ENCODE data around the gene SINHCAF. TPM values are rescaled to one million over a fixed set of nuclear protein-coding genes. Genes with fewer than 3 reads are reported as not detected.

Gene SINHCAF
- total and polyA plus RNA-seq, 2 experiments from 2014 or later = 581 to 686 TPM

DNA sequence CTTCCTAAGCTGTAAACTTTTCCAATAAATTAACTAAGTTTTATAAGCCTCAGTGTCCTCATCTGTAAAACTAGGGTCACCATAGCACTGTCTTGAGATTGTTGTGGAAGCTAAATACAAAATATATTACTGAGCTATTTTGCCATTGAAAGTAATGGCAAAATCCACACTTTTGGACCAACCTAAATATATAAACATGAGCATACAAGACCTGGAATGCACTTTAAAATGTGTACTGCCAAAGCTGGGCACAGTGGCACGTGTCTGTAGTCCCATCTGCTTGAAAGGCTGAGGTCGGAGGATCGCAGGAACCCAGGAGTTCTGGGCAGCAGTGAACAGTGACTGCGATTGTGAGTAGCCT lies 29.8 kb upstream of the SINHCAF start:
- Histone ChIP-seq H3K27ac (ENCODE audit: low read depth) (no peak overlapping the region), H3K9me2 (ENCODE audit: insufficient read depth) (0 out of 2 replicates have a peak, but pooled peaks cover 3% of the 10 kb centered on the region), H3K4me1 (ENCODE audit: insufficient read depth) (peaks cover 10% of the 10 kb centered on the region; the same call in 1 of the 2 replicates), H3K79me2 (replicated peaks; ENCODE audit: insufficient read depth) (no peaks in the 10 kb centered on the region), H3K4me2 (no peak overlapping the region), H3K36me3 (ENCODE audit: insufficient read depth) (no peaks in the 10 kb centered on the region), H4K20me1 (replicated peaks; ENCODE audit: insufficient read depth) (no peaks in the 10 kb centered on the region), H3K4me3 (no peak overlapping the region), H3K27me3 (ENCODE audit: insufficient read depth) (no peaks in the 10 kb centered on the region), H2AFZ (no peak overlapping the region), H3F3A (replicated peaks; ENCODE audit: low read depth) (0 out of 2 replicates have a peak, but pooled peaks cover 4% of the 10 kb centered on the region)
- H3K4me3 Mint-ChIP-seq = no peak overlapping the region
- no peak for ATAC-seq
- TF ChIP-seq STAT1 (IDR thresholded peaks at IDR 0.05; ENCODE audit: unreplicated experiment) = no peak
- TF ChIP-seq CREB1 (CRISPR knock-in tag; IDR thresholded peaks at IDR 0.05; ENCODE audit: low read depth) = no peak
- TF ChIP-seq JUNB (IDR thresholded peaks at IDR 0.05; ENCODE audit: unreplicated experiment) = no peak
- TF ChIP-seq, protein P1, sequence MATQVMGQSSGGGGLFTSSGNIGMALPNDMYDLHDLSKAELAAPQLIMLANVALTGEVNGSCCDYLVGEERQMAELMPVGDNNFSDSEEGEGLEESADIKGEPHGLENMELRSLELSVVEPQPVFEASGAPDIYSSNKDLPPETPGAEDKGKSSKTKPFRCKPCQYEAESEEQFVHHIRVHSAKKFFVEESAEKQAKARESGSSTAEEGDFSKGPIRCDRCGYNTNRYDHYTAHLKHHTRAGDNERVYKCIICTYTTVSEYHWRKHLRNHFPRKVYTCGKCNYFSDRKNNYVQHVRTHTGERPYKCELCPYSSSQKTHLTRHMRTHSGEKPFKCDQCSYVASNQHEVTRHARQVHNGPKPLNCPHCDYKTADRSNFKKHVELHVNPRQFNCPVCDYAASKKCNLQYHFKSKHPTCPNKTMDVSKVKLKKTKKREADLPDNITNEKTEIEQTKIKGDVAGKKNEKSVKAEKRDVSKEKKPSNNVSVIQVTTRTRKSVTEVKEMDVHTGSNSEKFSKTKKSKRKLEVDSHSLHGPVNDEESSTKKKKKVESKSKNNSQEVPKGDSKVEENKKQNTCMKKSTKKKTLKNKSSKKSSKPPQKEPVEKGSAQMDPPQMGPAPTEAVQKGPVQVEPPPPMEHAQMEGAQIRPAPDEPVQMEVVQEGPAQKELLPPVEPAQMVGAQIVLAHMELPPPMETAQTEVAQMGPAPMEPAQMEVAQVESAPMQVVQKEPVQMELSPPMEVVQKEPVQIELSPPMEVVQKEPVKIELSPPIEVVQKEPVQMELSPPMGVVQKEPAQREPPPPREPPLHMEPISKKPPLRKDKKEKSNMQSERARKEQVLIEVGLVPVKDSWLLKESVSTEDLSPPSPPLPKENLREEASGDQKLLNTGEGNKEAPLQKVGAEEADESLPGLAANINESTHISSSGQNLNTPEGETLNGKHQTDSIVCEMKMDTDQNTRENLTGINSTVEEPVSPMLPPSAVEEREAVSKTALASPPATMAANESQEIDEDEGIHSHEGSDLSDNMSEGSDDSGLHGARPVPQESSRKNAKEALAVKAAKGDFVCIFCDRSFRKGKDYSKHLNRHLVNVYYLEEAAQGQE (IDR thresholded peaks at IDR 0.05; ENCODE audit: unreplicated experiment) = no peak
- no peak for TF ChIP-seq EZH2 (IDR thresholded peaks at IDR 0.05; ENCODE audit: low read depth, unreplicated experiment)
- TF ChIP-seq NANOG (IDR thresholded peaks at IDR 0.05; ENCODE audit: borderline replicate concordance) = no peak
- no peak for TF ChIP-seq ZNF114 (CRISPR knock-in tag; IDR thresholded peaks at IDR 0.05)
- no peak for TF ChIP-seq EZH2phosphoT487 (IDR thresholded peaks at IDR 0.05; ENCODE audit: unreplicated experiment)
- TF ChIP-seq POLR2AphosphoS5 (IDR thresholded peaks at IDR 0.05; ENCODE audit: low read depth) = no peak
- TF ChIP-seq, protein P2, sequence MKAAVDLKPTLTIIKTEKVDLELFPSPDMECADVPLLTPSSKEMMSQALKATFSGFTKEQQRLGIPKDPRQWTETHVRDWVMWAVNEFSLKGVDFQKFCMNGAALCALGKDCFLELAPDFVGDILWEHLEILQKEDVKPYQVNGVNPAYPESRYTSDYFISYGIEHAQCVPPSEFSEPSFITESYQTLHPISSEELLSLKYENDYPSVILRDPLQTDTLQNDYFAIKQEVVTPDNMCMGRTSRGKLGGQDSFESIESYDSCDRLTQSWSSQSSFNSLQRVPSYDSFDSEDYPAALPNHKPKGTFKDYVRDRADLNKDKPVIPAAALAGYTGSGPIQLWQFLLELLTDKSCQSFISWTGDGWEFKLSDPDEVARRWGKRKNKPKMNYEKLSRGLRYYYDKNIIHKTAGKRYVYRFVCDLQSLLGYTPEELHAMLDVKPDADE (IDR thresholded peaks at IDR 0.05) = no peak
- TF ChIP-seq, protein P3, sequence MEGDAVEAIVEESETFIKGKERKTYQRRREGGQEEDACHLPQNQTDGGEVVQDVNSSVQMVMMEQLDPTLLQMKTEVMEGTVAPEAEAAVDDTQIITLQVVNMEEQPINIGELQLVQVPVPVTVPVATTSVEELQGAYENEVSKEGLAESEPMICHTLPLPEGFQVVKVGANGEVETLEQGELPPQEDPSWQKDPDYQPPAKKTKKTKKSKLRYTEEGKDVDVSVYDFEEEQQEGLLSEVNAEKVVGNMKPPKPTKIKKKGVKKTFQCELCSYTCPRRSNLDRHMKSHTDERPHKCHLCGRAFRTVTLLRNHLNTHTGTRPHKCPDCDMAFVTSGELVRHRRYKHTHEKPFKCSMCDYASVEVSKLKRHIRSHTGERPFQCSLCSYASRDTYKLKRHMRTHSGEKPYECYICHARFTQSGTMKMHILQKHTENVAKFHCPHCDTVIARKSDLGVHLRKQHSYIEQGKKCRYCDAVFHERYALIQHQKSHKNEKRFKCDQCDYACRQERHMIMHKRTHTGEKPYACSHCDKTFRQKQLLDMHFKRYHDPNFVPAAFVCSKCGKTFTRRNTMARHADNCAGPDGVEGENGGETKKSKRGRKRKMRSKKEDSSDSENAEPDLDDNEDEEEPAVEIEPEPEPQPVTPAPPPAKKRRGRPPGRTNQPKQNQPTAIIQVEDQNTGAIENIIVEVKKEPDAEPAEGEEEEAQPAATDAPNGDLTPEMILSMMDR (conservative IDR thresholded peaks at IDR 0.05; ENCODE audit: low read depth in 2 of 2) = no peak
- TF ChIP-seq, protein P4, sequence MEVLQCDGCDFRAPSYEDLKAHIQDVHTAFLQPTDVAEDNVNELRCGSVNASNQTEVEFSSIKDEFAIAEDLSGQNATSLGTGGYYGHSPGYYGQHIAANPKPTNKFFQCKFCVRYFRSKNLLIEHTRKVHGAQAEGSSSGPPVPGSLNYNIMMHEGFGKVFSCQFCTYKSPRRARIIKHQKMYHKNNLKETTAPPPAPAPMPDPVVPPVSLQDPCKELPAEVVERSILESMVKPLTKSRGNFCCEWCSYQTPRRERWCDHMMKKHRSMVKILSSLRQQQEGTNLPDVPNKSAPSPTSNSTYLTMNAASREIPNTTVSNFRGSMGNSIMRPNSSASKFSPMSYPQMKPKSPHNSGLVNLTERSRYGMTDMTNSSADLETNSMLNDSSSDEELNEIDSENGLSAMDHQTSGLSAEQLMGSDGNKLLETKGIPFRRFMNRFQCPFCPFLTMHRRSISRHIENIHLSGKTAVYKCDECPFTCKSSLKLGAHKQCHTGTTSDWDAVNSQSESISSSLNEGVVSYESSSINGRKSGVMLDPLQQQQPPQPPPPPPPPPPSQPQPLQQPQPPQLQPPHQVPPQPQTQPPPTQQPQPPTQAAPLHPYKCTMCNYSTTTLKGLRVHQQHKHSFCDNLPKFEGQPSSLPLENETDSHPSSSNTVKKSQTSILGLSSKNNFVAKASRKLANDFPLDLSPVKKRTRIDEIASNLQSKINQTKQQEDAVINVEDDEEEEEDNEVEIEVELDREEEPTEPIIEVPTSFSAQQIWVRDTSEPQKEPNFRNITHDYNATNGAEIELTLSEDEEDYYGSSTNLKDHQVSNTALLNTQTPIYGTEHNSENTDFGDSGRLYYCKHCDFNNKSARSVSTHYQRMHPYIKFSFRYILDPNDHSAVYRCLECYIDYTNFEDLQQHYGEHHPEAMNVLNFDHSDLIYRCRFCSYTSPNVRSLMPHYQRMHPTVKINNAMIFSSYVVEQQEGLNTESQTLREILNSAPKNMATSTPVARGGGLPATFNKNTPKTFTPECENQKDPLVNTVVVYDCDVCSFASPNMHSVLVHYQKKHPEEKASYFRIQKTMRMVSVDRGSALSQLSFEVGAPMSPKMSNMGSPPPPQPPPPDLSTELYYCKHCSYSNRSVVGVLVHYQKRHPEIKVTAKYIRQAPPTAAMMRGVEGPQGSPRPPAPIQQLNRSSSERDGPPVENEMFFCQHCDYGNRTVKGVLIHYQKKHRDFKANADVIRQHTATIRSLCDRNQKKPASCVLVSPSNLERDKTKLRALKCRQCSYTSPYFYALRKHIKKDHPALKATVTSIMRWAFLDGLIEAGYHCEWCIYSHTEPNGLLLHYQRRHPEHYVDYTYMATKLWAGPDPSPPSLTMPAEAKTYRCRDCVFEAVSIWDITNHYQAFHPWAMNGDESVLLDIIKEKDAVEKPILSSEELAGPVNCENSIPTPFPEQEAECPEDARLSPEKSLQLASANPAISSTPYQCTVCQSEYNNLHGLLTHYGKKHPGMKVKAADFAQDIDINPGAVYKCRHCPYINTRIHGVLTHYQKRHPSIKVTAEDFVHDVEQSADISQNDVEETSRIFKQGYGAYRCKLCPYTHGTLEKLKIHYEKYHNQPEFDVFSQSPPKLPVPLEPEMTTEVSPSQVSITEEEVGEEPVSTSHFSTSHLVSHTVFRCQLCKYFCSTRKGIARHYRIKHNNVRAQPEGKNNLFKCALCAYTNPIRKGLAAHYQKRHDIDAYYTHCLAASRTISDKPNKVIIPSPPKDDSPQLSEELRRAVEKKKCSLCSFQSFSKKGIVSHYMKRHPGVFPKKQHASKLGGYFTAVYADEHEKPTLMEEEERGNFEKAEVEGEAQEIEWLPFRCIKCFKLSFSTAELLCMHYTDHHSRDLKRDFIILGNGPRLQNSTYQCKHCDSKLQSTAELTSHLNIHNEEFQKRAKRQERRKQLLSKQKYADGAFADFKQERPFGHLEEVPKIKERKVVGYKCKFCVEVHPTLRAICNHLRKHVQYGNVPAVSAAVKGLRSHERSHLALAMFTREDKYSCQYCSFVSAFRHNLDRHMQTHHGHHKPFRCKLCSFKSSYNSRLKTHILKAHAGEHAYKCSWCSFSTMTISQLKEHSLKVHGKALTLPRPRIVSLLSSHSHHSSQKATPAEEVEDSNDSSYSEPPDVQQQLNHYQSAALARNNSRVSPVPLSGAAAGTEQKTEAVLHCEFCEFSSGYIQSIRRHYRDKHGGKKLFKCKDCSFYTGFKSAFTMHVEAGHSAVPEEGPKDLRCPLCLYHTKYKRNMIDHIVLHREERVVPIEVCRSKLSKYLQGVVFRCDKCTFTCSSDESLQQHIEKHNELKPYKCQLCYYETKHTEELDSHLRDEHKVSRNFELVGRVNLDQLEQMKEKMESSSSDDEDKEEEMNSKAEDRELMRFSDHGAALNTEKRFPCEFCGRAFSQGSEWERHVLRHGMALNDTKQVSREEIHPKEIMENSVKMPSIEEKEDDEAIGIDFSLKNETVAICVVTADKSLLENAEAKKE (CRISPR knock-in tag; IDR thresholded peaks at IDR 0.05) = no peak
- no peak for TF ChIP-seq ZNF331 (CRISPR knock-in tag; IDR thresholded peaks at IDR 0.05; ENCODE audit: low read depth)
- H3K27me3 Mint-ChIP-seq (ENCODE audit: insufficient read depth, low read depth, poor library complexity) = peaks cover 2% of the 10 kb centered on the region
- H3K9me3 Mint-ChIP-seq = no peaks in the 10 kb centered on the region
- DNase-seq (ENCODE audit: low spot score) = no peak
- no peaks in the 10 kb centered on the region for H3K36me3 Mint-ChIP-seq (ENCODE audit: low read depth)
- peaks cover 10% of the 10 kb centered on the region; the same call in 2 of the 3 replicates for H3K4me1 Mint-ChIP-seq
- no peak overlapping the region for H3K27ac Mint-ChIP-seq
